ENCODE data around the gene SRPX2.

SRPX2 gene

GRCh38 chrX:100643956-100644860 lies at the start of gene SRPX2:
TSS of gene SRPX2 (plus strand) at chrX:100644199. CDS start at chrX:100646323, 2,124 bp downstream.
- peak; percentile 32 for DNase-seq

- no peak for DNase-seq
Observed at GRCh38 chrX:100596601-100597000, 47.4 kb upstream of the SRPX2 start.

- DNase-seq = no peak
Observed at GRCh38 chrX:100599456-100599855, 44.5 kb upstream of the SRPX2 start.

- no peak for DNase-seq
Observed at GRCh38 chrX:100600340-100600739, 43.7 kb upstream of the SRPX2 start.

GRCh38 chrX:100600758-100601157 lies 43.2 kb upstream of the SRPX2 start:
- DNase-seq = no peak

- no peak for DNase-seq
Observed at GRCh38 chrX:100606753-100607152, 37.2 kb upstream of the SRPX2 start.

GRCh38 chrX:100609591-100609990 lies 34.4 kb upstream of the SRPX2 start:
- no peak for DNase-seq

GRCh38 chrX:100611951-100612350 lies 32.0 kb upstream of the SRPX2 start:
- no peak for DNase-seq

- DNase-seq = no peak
Observed at GRCh38 chrX:100615005-100615404, 29.0 kb upstream of the SRPX2 start.

- DNase-seq = no peak
Observed at GRCh38 chrX:100623001-100623400, 21.0 kb upstream of the SRPX2 start.

GRCh38 chrX:100625985-100626491 lies 18.0 kb upstream of the SRPX2 start:
- DNase-seq = peak; percentile 39

- no peak for DNase-seq
Observed at GRCh38 chrX:100635040-100635439, 9.0 kb upstream of the SRPX2 start.

GRCh38 chrX:100635989-100636320 lies 8.0 kb upstream of the SRPX2 start:
- DNase-seq = no peak

GRCh38 chrX:100636321-100636991 lies 7.5 kb upstream of the SRPX2 start, which contains the start of gene TSPAN6:
TSS of gene TSPAN6 (minus strand) at chrX:100636806. CDS start at chrX:100636694, 112 bp downstream.
- no peak for DNase-seq

GRCh38 chrX:100642290-100642689 lies 1.7 kb upstream of the SRPX2 start:
- no peak for DNase-seq

- no peak for DNase-seq
Observed at GRCh38 chrX:100643212-100643611, 787 bp upstream of the SRPX2 start.

- no peak for DNase-seq
Observed at GRCh38 chrX:100645106-100645505, 1.1 kb downstream of the SRPX2 start.

- DNase-seq = no peak
Observed at GRCh38 chrX:100647095-100647494, 3.1 kb downstream of the SRPX2 start.

- DNase-seq = no peak
Observed at GRCh38 chrX:100647739-100648138, 3.7 kb downstream of the SRPX2 start.

- DNase-seq = no peak
Observed at GRCh38 chrX:100648458-100649417, 4.7 kb downstream of the SRPX2 start.

GRCh38 chrX:100649550-100650356 lies 5.8 kb downstream of the SRPX2 start:
- no peak for DNase-seq

GRCh38 chrX:100650841-100651240 lies 6.8 kb downstream of the SRPX2 start:
- no peak for DNase-seq
